Stimulated activated CD8-positive, alpha-beta memory T cell treated with anti-CD3 and anti-CD28 coated beads, Interleukin-12 subunit alpha, Interleukin-12 subunit beta, amount 100 ng/mL, for 1 hour (primary cell): ENCODE data around the gene LRP4.
A peak's percentile ranks its signal among the peaks of the same experiment; 100 is the strongest.
"Not testable (repeated sequence)": the region's sequence is repeated elsewhere in the genome, so short reads cannot be mapped to it uniquely, and the experiment has no call there.

Experiments
- DNase-seq: peaks from one replicate; pipeline ENCODE4 v3.0.0-alpha.2; 2020; ENCODE audit warnings: low read depth

The LRP4 gene

GRCh38 chr11:46918083-46918787, at the start of gene LRP4:
Gene LRP4, minus strand, starts transcription at chr11:46918550. Its CDS starts 171 bp downstream, at chr11:46918379.
- no peak for DNase-seq

- no peak for DNase-seq
These were observed 49.6 kb upstream of the LRP4 start for GRCh38 chr11:46967962-46968361.

GRCh38 chr11:46966773-46967172, 48.4 kb upstream of the LRP4 start:
- DNase-seq = no peak

- no peak for DNase-seq
These were observed 45.5 kb upstream of the LRP4 start for GRCh38 chr11:46963844-46964243.

GRCh38 chr11:46961886-46962285, 43.5 kb upstream of the LRP4 start:
- DNase-seq = not testable (repeated sequence)

- DNase-seq = no peak
These were observed 42.7 kb upstream of the LRP4 start for GRCh38 chr11:46961041-46961440.

GRCh38 chr11:46958777-46959176, 40.4 kb upstream of the LRP4 start:
- no peak for DNase-seq

- DNase-seq = no peak
These were observed 34.7 kb upstream of the LRP4 start for GRCh38 chr11:46953093-46953492.

GRCh38 chr11:46952553-46952952, 34.2 kb upstream of the LRP4 start:
- DNase-seq = no peak

GRCh38 chr11:46951864-46952263, 33.5 kb upstream of the LRP4 start:
- no peak for DNase-seq

GRCh38 chr11:46949297-46949696, 30.9 kb upstream of the LRP4 start:
- DNase-seq = no peak

GRCh38 chr11:46948378-46949131, 30.2 kb upstream of the LRP4 start:
- no peak for DNase-seq

GRCh38 chr11:46947399-46948077, 29.2 kb upstream of the LRP4 start:
- no peak for DNase-seq

- DNase-seq = no peak
These were observed 26.2 kb upstream of the LRP4 start for GRCh38 chr11:46944356-46945075.

- DNase-seq = no peak
These were observed 23.8 kb upstream of the LRP4 start for GRCh38 chr11:46942172-46942571.

GRCh38 chr11:46936138-46937110, 18.1 kb upstream of the LRP4 start, which contains the start of gene CSTPP1:
Gene CSTPP1, plus strand, starts transcription at chr11:46936761. Its CDS starts 45 bp downstream, at chr11:46936806.
- peak; percentile 91 for DNase-seq

GRCh38 chr11:46930089-46930488, 11.7 kb upstream of the LRP4 start:
- DNase-seq = no peak

- not testable (repeated sequence) for DNase-seq
These were observed 10.4 kb upstream of the LRP4 start for GRCh38 chr11:46928701-46929100.

GRCh38 chr11:46927928-46928327, 9.6 kb upstream of the LRP4 start:
- not testable (repeated sequence) for DNase-seq

- no peak for DNase-seq
These were observed 2.4 kb upstream of the LRP4 start for GRCh38 chr11:46920755-46921154.
